ENCODE data around the gene PID1.

GRCh38 chr2:229160180-229160579 lies 110.9 kb downstream of the PID1 start:
- TF ChIP-seq CTCF (IDR thresholded peaks at IDR 0.05) (no peak), POLR2A (IDR thresholded peaks at IDR 0.05) (no peak), EP300 (IDR thresholded peaks at IDR 0.05) (no peak)

Data from suprapubic skin (tissue), 3 donors.